Upper lobe of right lung (tissue), 1 donor: Measurements from ENCODE around the gene HEATR5B. TPM values are rescaled to one million over a fixed set of nuclear protein-coding genes. Genes with fewer than 3 reads are reported as not detected.
A peak's percentile ranks its signal among the peaks of the same experiment; 100 is the strongest.

Source experiments
- ATAC-seq: fragments of 200-7000 bp; cut with Tn5 transposase; one replicate; pipeline ENCODE4 v1.9.1; 2020; ENCODE audit warnings: mild to moderate bottlenecking, moderate library complexity
- DNase-seq: peaks from one replicate; pipeline ENCODE4 v3.0.0-alpha.2; 2020
- H3K27ac ChIP-seq: fragments of 200-600 bp; one replicate; pipeline ENCODE4 v1.8.0; 2022
- H3K27me3 ChIP-seq: fragments of 200-600 bp; one replicate; pipeline ENCODE4 v1.8.0; 2022; ENCODE audit warnings: mild to moderate bottlenecking
- H3K36me3 ChIP-seq: fragments of 200-600 bp; one replicate; pipeline ENCODE4 v1.8.0; 2022
- H3K4me1 ChIP-seq: fragments of 200-600 bp; one replicate; pipeline ENCODE4 v1.8.0; 2022
- H3K4me3 ChIP-seq: fragments of 200-600 bp; one replicate; pipeline ENCODE4 v1.8.0; 2022; ENCODE audit warnings: mild to moderate bottlenecking
- H3K9me3 ChIP-seq: fragments of 200-600 bp; one replicate; pipeline ENCODE4 v1.8.0; 2022
- intact Hi-C: fragments of 100-400 bp; cut with DNase I; formaldehyde crosslinking; loops from one replicate; pipeline ENCODE4 v1.11.0; 2022
- long read RNA-seq: library from polyadenylated mRNA; unstranded; transcript quantifications from one replicate; pipeline ENCODE4 v2.0.0, GENCODE V29; 2021
- total RNA-seq: library from RNA; stranded (reverse); fragmentation: NEBNext Ultra II Directional; extraction: Animal tissue kit (Norgen Biotek cat#: 25700); gene quantifications from one replicate; pipeline ENCODE4 v1.2.1, GENCODE V29; 2021
- TF ChIP-seq, protein P1 (sequence below): fragments of 200-600 bp; IDR thresholded peaks from one replicate; pipeline ENCODE4 v1.8.0; 2022; ENCODE audit warnings: antibody characterized with exemption
- donor health status: DM: no; HTN: yes; CAD: no; lungs with severe emphysema.

The HEATR5B gene
- total RNA-seq = 23.1 TPM
- long read RNA-seq, full-length matches to known transcripts = 4 of 32 reads
- long read RNA-seq, partial matches to known transcripts = 12 of 32 reads
- long read RNA-seq, other reads (novel, unspliced or antisense) = 16 of 32 reads

DNA sequence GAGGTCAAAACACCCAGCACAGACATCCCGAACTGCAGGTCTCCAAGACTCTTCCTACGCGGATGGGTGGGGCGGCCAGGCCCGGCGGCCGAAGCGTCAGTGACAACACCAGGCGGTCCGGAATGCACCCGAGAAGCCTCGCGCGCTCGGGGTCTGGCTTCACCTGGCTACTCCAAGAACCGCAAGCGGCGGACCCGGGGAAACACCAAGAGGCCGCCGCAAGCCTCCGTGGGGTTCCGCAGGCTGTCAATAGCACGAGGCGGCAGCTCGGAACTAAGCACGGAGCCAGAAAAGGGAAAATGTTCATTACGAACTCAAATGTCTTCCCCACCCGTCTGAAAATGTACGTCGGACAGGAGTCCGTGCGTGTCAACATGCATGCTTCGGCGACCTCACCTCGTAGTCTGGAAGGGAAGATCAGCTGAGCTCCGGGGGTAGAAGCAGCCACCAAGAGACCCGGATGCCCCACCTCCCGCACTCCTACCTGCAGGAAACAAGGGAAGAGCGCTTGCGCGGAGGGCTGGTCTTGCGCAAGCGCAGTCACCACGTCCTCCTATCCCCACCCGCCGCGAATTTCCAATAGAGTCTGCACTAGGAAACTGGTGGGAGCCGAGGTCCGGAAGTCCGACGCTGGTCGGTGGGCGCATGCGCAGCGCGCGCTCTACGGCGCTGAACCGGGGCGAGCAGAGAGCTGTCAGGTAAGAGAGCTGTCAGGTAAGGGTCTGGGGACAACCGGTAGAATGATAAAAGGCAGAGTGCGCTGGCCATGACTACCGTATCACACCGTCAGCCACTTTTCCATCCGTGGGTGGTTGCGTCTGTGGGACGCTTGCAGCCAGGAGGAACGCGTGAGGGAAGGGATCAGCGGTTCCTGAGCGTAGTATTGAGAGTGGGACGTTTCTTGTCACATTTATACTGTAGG is at the start of gene HEATR5B, which contains the start of gene GPATCH11:
TSS of gene HEATR5B (minus strand) at position 500 of the 922 bp plus-strand sequence. CDS start 958 bp downstream, outside the sequence.
TSS of gene GPATCH11 (plus strand) at position 646 of the 922 bp plus-strand sequence. CDS start 3,864 bp downstream, outside the sequence.
- peak; percentile 96 for DNase-seq
- peaks cover 11% of the 10 kb centered on the region for H3K36me3 ChIP-seq
- H3K27ac ChIP-seq = peak within 1 kb of the TSS; percentile 88
- TF ChIP-seq, protein P1, sequence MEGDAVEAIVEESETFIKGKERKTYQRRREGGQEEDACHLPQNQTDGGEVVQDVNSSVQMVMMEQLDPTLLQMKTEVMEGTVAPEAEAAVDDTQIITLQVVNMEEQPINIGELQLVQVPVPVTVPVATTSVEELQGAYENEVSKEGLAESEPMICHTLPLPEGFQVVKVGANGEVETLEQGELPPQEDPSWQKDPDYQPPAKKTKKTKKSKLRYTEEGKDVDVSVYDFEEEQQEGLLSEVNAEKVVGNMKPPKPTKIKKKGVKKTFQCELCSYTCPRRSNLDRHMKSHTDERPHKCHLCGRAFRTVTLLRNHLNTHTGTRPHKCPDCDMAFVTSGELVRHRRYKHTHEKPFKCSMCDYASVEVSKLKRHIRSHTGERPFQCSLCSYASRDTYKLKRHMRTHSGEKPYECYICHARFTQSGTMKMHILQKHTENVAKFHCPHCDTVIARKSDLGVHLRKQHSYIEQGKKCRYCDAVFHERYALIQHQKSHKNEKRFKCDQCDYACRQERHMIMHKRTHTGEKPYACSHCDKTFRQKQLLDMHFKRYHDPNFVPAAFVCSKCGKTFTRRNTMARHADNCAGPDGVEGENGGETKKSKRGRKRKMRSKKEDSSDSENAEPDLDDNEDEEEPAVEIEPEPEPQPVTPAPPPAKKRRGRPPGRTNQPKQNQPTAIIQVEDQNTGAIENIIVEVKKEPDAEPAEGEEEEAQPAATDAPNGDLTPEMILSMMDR = no peak
- H3K4me3 ChIP-seq = peak within 1 kb of the TSS; percentile 90
- ATAC-seq = peak; percentile 96
- H3K9me3 ChIP-seq = no peaks in the 10 kb centered on the region
- intact Hi-C loops = no loop called here
- H3K27me3 ChIP-seq = no peaks in the 10 kb centered on the region
- peaks cover 40% of the 10 kb centered on the region for H3K4me1 ChIP-seq

DNA sequence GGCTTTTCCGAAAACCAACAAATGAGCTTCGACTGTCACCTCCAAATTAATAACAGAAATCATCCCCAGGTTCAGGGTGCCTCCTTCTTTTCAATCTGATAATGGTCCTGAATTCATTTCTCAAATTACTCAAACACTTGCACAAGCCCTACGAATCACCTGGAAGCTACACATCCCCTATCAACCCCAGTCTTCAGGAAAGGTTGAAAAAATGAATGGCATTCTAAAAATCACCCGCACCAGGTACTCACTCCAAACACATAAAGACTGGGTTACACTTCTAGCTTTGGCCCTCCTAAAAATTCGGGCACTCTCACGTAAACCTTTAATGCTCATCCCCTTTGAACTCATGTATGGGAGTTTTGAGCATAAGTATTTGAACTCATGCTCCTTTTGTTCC is 48.7 kb upstream of the HEATR5B start:
- no peak for DNase-seq
- H3K4me1 ChIP-seq = no peaks in the 10 kb centered on the region
- no peaks in the 10 kb centered on the region for H3K9me3 ChIP-seq
- no peak overlapping the region for H3K27ac ChIP-seq
- TF ChIP-seq, protein P1 = no peak
- intact Hi-C loops = no loop called here
- H3K4me3 ChIP-seq = no peak overlapping the region
- H3K27me3 ChIP-seq = no peaks in the 10 kb centered on the region
- H3K36me3 ChIP-seq = peaks cover 99% of the 10 kb centered on the region
- ATAC-seq = no peak

DNA sequence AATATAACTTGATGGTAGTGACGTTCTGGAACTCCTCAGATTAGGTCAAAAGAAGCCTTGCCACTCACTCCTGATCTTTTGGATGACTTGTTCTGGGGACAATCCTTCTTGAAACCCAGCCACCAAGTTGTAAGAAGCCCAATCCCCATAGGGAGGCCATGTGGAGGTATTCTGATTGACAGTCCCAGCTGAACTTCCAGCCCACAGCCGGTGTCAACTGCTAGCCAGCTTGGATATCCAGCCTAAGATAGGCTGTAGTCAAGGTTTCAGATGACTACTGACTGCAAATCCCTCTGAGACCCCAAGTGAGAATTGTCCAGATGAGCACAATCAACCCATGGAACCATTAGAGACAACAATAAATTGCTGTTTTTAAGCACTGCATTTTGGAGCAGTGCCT is 41.2 kb upstream of the HEATR5B start:
- DNase-seq = no peak
- TF ChIP-seq, protein P1 = no peak
- H3K27me3 ChIP-seq = no peaks in the 10 kb centered on the region
- ATAC-seq = no peak
- H3K4me3 ChIP-seq = no peak overlapping the region
- no peaks in the 10 kb centered on the region for H3K9me3 ChIP-seq
- H3K36me3 ChIP-seq = peaks cover 82% of the 10 kb centered on the region
- intact Hi-C loops = no loop called here
- H3K4me1 ChIP-seq = no peaks in the 10 kb centered on the region
- no peak overlapping the region for H3K27ac ChIP-seq

- Histone ChIP-seq H3K27ac (no peak overlapping the region), H3K27me3 (no peaks in the 10 kb centered on the region), H3K9me3 (no peaks in the 10 kb centered on the region), H3K4me1 (no peaks in the 10 kb centered on the region), H3K4me3 (no peak overlapping the region), H3K36me3 (peaks cover 81% of the 10 kb centered on the region)
- ATAC-seq (no peak), DNase-seq (no peak)
- TF ChIP-seq, protein P1 = no peak
- intact Hi-C loops = no loop called here
These were observed 35.0 kb upstream of the HEATR5B start for GRCh38 chr2:37119157-37119556.

GRCh38 chr2:37117566-37117965 is 33.4 kb upstream of the HEATR5B start:
- Histone ChIP-seq H3K4me1 (no peaks in the 10 kb centered on the region), H3K9me3 (no peaks in the 10 kb centered on the region), H3K27ac (no peak overlapping the region), H3K4me3 (no peak overlapping the region), H3K27me3 (no peaks in the 10 kb centered on the region), H3K36me3 (peaks cover 83% of the 10 kb centered on the region)
- DNase-seq = no peak
- TF ChIP-seq, protein P1 = no peak
- no peak for ATAC-seq
- intact Hi-C loops = no loop called here
